Stomach smooth muscle (tissue), 2 donors: Measurements from ENCODE around the gene RINL.

Source experiments
- H3K27ac ChIP-seq: one replicate; pipeline ENCODE4 v1.7.0; 2013; ENCODE audit warnings: mild to moderate bottlenecking, low read length, inconsistent platforms
- H3K27me3 ChIP-seq, 2 donors: one replicate each; pipeline ENCODE4 v1.7.0; 2013; ENCODE audit warnings: low read length in 2 of 2; ENCODE audit not compliant: insufficient read depth in 2 of 2, control insufficient read depth in 1 of 2
- H3K36me3 ChIP-seq, 2 donors: one replicate each; pipeline ENCODE4 v1.7.0; 2013; ENCODE audit warnings: low read length in 2 of 2; ENCODE audit not compliant: control insufficient read depth in 2 of 2, insufficient read depth in 2 of 2
- H3K4me1 ChIP-seq: one replicate; pipeline ENCODE4 v1.7.0; 2013; ENCODE audit warnings: low read length; ENCODE audit not compliant: control insufficient read depth, insufficient read depth
- H3K4me3 ChIP-seq, 2 donors: one replicate each; pipeline ENCODE4 v1.7.0; 2013; ENCODE audit warnings: low read length in 2 of 2
- H3K9ac ChIP-seq, 2 donors: one replicate each; pipeline ENCODE4 v1.7.0; 2013; ENCODE audit warnings: low read length in 2 of 2, mild to moderate bottlenecking in 1 of 2
- H3K9me3 ChIP-seq, 2 donors: one replicate each; pipeline ENCODE4 v1.7.0; 2013; ENCODE audit warnings: low read length in 2 of 2; ENCODE audit not compliant: control insufficient read depth in 2 of 2
- donor health status: healthy.
- donor health status: Pancreatic carcinoma.

Gene RINL

GRCh38 chr19:38877781-38878574, at the start of gene RINL:
TSS of gene RINL (minus strand) at chr19:38878275. CDS start at chr19:38876742, 1,533 bp downstream.
- H3K9me3 ChIP-seq, result no peaks in the 10 kb centered on the region
- no peaks in the 10 kb centered on the region for H3K4me1 ChIP-seq
- H3K9ac ChIP-seq, result peak within 1 kb of the TSS in 1 of 2 donors; percentile 38
- H3K27me3 ChIP-seq, result no peaks in the 10 kb centered on the region
- no peak within 1 kb of the TSS for H3K4me3 ChIP-seq
- H3K27ac ChIP-seq, result no peak within 1 kb of the TSS
- H3K36me3 ChIP-seq, result peaks cover 9 to 10% of the 10 kb centered on the region in 2 donors

GRCh38 chr19:38924388-38924787, 46.3 kb upstream of the RINL start:
- no peaks in the 10 kb centered on the region for H3K27me3 ChIP-seq
- no peak overlapping the region for H3K27ac ChIP-seq
- no peaks in the 10 kb centered on the region for H3K4me1 ChIP-seq
- peaks cover 3 to 17% of the 10 kb centered on the region in 2 donors for H3K36me3 ChIP-seq
- H3K9ac ChIP-seq, result no peak overlapping the region
- H3K9me3 ChIP-seq, result no peaks in the 10 kb centered on the region
- H3K4me3 ChIP-seq, result no peak overlapping the region

GRCh38 chr19:38922482-38922881, 44.4 kb upstream of the RINL start:
- no peaks in the 10 kb centered on the region for H3K4me1 ChIP-seq
- no peaks in the 10 kb centered on the region for H3K9me3 ChIP-seq

GRCh38 chr19:38921420-38922274, 43.6 kb upstream of the RINL start:
- peaks cover 3 to 17% of the 10 kb centered on the region in 2 donors for H3K36me3 ChIP-seq
- no peaks in the 10 kb centered on the region for H3K27me3 ChIP-seq
- no peak overlapping the region for H3K4me3 ChIP-seq
- H3K27ac ChIP-seq, result no peak overlapping the region
- no peaks in the 10 kb centered on the region for H3K9me3 ChIP-seq
- H3K9ac ChIP-seq, result no peak overlapping the region
- no peaks in the 10 kb centered on the region for H3K4me1 ChIP-seq

More at GRCh38 chr19:38922482-38922881, 44.4 kb upstream of the RINL start:
- Histone ChIP-seq H3K4me3 (no peak overlapping the region), H3K27me3 (no peaks in the 10 kb centered on the region), H3K36me3 (peaks cover 3 to 17% of the 10 kb centered on the region in 2 donors), H3K27ac (no peak overlapping the region), H3K9ac (no peak overlapping the region)

- no peak overlapping the region for H3K4me3 ChIP-seq
- H3K36me3 ChIP-seq, result peaks cover 3 to 17% of the 10 kb centered on the region in 2 donors
- no peaks in the 10 kb centered on the region for H3K9me3 ChIP-seq
- H3K9ac ChIP-seq, result no peak overlapping the region
- H3K4me1 ChIP-seq, result no peaks in the 10 kb centered on the region
- H3K27me3 ChIP-seq, result no peaks in the 10 kb centered on the region
- no peak overlapping the region for H3K27ac ChIP-seq
These were observed 42.7 kb upstream of the RINL start for GRCh38 chr19:38920602-38921419.

GRCh38 chr19:38919837-38920601, 41.9 kb upstream of the RINL start:
- H3K4me1 ChIP-seq, result no peaks in the 10 kb centered on the region
- peaks cover 3 to 17% of the 10 kb centered on the region in 2 donors for H3K36me3 ChIP-seq
- H3K9ac ChIP-seq, result no peak overlapping the region
- H3K9me3 ChIP-seq, result no peaks in the 10 kb centered on the region
- H3K27ac ChIP-seq, result no peak overlapping the region
- H3K4me3 ChIP-seq, result no peak overlapping the region
- H3K27me3 ChIP-seq, result no peaks in the 10 kb centered on the region

GRCh38 chr19:38918526-38918925, 40.5 kb upstream of the RINL start:
- Histone ChIP-seq H3K9ac (no peak overlapping the region), H3K27me3 (no peaks in the 10 kb centered on the region), H3K4me3 (no peak overlapping the region), H3K4me1 (no peaks in the 10 kb centered on the region), H3K9me3 (no peaks in the 10 kb centered on the region), H3K36me3 (peaks cover 3 to 9% of the 10 kb centered on the region in 2 donors), H3K27ac (no peak overlapping the region)

GRCh38 chr19:38917921-38918491, 39.9 kb upstream of the RINL start:
- H3K9ac ChIP-seq, result no peak overlapping the region
- peaks cover 3 to 9% of the 10 kb centered on the region in 2 donors for H3K36me3 ChIP-seq
- no peaks in the 10 kb centered on the region for H3K27me3 ChIP-seq
- no peak overlapping the region for H3K4me3 ChIP-seq
- H3K9me3 ChIP-seq, result no peaks in the 10 kb centered on the region
- no peak overlapping the region for H3K27ac ChIP-seq
- no peaks in the 10 kb centered on the region for H3K4me1 ChIP-seq

GRCh38 chr19:38917516-38917915, 39.4 kb upstream of the RINL start:
- no peak overlapping the region for H3K9ac ChIP-seq
- H3K27ac ChIP-seq, result no peak overlapping the region
- H3K4me3 ChIP-seq, result no peak overlapping the region
- H3K4me1 ChIP-seq, result no peaks in the 10 kb centered on the region
- no peaks in the 10 kb centered on the region for H3K9me3 ChIP-seq
- H3K36me3 ChIP-seq, result peaks cover 3 to 9% of the 10 kb centered on the region in 2 donors
- H3K27me3 ChIP-seq, result peaks cover 0 to 3% of the 10 kb centered on the region in 2 donors
